ENCODE results near the gene MACROH2A1.

The MACROH2A1 gene

GRCh38 chr5:135435467-135436330 is 36.7 kb upstream of the MACROH2A1 start:
- no peak for DNase-seq (ENCODE audit: low read depth in 2 of 2)

DNA sequence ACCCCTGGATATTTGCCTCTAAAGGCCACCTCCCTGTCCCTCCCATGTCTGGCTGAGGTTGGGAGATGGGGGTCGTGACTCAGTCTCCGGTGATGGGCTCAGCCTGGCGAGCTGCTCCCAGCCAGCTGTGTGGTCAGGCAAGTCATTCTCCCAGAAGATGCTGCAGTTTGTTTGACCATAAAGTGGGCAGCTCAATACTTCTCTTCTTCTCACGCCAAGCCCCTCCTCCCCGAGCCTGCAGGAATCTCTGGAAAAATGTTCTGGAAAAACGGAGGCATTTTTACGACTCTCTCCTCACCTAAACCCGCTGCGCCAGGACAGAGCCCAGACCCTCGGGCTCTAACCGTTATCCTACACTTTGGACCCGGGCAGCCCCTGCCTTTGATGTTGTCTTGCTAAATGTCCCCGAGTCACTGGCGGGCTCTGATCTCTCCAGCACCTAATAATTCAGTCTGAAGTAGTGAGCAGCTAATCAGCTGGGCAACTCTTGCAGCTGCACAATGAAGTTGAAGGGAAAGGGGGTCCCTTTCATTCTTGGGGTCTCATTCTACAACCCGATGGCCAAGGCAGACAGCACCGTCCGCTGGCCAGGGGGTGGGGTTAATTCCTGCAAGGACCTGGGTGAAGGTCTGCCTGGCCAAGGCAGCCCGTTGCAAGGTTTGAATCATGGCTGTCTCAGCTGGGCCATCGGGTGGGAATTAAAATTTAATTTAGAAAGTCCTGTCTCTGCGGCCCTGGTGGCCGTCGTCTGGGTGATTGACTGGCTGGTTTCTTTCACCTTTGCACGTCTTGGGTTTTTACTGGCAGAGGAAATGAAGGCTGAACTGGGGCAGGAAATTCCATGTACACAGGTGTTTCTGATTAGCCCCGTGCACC is 35.8 kb upstream of the MACROH2A1 start:
- DNase-seq (ENCODE audit: low read depth in 2 of 2) = no peak

- DNase-seq (ENCODE audit: low read depth in 2 of 2) = no peak
Measured at GRCh38 chr5:135433681-135434426, 34.8 kb upstream of the MACROH2A1 start.

DNA sequence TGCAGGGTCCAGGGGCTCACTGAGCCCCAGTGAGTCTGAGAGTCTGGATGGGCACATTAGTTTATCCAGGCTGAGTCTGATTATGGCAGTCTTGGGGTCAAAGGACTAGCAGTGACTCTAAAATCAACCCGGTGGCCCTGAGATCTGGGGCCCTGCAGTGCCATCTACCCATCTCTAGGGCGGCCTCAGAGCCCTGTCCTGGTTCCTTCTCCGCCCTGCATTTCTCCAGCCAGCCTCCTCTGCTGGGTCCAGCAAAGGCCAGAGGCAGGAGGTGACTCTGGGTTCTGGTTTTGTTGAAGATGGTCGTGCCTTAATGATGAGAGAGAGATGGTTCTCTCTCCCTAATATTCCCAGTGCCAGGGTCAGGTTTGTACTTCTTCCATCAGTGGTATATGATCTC is 33.1 kb upstream of the MACROH2A1 start:
- DNase-seq (ENCODE audit: low read depth in 2 of 2) = no peak

GRCh38 chr5:135430135-135430437 is 31.1 kb upstream of the MACROH2A1 start:
- DNase-seq (ENCODE audit: low read depth in 2 of 2) = no peak

DNA sequence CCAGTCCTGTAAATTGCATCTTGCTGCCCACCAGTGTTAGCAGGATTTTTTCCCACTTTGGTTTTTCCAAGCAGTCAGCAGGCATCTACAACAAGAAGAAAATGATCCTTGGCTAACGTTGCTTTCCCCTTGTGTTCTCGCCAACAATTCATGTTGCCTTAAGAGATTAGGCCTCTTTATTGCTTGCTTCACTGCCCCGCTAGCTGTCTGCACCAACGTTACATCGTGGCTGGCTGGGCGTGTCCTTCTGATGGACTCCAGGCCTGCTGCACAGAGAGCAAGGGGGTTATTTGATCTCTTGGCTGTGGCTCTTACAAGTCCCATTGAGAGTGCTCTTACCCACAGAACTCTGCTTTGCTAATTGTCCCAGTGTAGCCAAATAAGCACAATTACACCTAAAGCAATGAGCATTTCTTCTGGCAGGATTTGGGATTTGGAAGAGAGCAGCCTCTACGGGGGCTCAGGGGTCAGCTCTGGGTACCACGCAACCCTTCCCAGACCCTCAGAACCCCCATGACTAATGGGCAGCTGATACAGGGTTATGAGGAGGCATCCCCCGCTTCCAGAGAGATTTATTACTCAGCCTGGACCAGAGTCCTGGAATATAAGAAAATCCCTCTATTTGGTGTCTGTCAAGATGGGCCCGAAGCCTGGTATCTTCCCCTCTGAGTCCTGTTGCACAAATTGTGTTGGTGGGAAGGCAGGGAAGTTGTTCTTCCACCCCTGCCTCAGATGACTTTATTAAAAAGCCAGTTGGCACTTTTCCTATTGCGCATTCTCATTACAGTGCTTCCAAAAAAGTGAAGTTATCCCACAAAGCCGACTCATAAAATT is 30.5 kb upstream of the MACROH2A1 start:
- no peak for DNase-seq (ENCODE audit: low read depth in 2 of 2)

GRCh38 chr5:135428586-135428985 is 29.6 kb upstream of the MACROH2A1 start:
- DNase-seq (ENCODE audit: low read depth in 2 of 2) = no peak

DNA sequence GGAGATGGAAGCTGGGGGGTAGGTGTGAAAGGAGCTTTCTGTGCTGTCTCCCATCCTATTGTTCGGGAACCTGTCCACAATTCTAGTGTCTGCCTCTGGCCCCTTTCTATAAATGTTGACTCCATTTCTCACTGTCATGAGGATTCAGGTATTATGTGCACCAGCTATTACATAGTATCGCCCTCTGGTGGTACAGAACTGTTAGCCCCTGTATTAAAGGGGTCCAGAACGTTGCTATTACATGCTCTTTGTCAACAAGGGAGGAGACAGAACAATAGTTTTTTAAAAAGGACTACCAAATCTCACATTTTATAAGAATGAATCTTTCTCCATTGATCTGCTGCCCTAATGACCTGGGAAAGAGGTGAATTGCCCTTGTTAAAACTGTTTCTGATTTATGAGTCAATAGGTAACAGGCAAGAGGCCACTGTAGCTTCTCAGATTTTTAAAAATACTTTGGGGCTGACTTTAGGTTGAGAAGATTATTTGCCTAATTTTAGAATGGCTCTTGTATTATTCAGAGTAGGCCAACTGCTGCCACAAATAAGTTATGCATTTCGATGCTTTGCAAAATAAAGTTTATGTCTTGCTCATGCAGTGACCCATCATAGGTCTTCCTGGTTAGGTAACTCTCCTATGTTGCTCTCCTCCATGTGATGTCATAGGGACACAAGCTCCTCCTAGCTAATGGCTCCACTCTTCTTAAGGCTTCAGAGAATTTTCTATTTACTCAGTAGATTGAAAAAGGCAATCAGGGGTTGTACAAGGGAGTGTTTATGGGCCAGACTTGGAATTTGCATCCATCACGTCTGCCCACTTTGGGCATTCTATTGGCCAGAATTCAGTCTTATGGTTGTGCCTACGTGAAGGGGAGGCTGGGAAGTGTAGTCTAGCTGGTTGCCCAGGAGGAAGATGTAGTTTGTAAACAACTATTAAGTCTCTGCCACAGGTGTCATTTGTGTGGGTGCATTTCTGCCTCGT is 27.4 kb upstream of the MACROH2A1 start:
- DNase-seq (ENCODE audit: low read depth in 2 of 2) = no peak

GRCh38 chr5:135425641-135426040 is 26.6 kb upstream of the MACROH2A1 start:
- DNase-seq (ENCODE audit: low read depth in 2 of 2) = no peak

DNA sequence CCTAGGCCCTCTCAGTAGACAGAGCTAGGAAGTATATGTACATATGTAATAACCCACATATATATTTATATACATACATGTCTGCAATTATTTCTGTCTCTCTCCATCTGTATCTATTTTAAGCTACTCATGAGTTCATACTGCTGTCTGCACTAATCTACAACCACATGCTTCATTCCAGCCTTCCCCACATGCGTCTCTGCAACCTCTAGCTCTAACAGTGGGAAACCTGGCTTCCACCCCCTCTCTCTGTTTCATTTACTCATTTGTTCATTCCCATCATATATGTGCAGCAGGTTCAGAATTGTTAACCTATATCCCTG is 24.8 kb upstream of the MACROH2A1 start:
- DNase-seq (ENCODE audit: low read depth in 2 of 2) = no peak

DNA sequence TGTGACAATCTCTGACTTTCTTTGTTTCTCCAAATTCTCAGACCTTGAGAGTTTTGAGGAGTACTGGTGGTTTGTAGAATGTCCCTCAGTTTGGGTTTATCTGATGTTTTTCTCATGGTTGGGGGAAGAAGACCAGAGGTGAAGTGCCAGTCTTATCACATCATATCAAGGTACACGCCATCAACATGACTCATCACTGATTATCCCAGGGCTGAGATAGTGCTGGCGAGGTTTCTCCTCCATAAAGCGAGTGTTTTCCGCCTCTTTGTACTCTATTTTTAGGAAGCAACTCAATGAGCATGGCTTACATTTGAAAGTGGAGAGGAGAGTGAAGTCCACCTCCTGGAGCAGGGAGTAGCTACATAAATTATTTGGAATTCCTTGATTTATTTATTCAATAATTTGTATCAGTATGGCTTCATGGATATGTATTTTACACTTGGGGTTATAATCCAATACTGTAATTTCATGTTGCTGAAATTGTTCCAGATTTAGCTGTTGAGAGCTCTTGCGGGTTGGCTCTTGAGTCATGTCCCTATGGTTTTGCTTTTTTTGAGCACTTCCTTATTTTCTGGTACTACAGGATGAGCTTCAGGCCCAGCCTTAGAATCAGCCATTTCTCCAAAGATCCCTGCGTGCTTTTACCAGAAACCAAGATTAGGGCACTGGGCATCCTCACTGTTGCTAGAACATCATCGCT is 24.3 kb upstream of the MACROH2A1 start:
- no peak for DNase-seq (ENCODE audit: low read depth in 2 of 2)

- DNase-seq (ENCODE audit: low read depth in 2 of 2) = no peak
Measured at GRCh38 chr5:135422419-135422818, 23.4 kb upstream of the MACROH2A1 start.

DNA sequence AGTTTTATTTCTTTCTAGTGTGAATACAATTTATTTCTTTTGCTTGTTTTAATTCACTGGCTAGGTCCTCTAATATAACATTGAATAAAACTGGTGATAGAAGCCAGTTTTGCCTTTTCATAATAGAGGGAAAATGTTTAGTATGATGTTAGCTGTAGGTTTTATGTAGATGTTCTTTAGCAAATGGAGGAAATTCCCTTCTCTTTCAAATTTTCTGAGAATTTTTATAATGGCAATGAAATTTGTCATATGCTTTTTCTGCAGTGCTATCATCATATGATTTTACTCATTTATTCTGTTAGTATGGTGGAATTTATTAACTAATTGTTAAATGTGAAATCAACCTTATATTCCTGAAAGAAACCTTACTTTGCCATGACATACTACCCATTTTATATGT is 18.1 kb upstream of the MACROH2A1 start:
- no peak for DNase-seq (ENCODE audit: low read depth in 2 of 2)

DNA sequence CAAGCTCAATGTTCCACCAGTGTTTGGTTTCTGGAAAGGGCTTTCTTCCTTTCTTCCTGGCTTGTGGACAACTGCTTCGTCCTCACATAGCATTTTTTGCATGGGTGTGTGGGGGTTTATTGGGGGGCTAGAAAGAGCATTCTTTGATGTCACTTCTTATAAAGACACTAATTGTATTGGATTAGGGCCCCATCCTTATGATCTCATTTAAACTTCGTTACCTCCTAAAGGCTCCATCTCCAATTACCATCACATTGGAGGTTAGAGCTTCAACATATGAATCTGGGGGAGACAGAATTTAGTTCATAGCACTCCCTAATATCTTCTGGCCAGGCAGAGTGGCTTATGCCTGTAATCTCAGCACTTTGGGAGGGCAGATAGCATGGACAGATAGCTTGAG is 6.1 kb upstream of the MACROH2A1 start:
- no peak for DNase-seq (ENCODE audit: low read depth in 2 of 2)

DNA sequence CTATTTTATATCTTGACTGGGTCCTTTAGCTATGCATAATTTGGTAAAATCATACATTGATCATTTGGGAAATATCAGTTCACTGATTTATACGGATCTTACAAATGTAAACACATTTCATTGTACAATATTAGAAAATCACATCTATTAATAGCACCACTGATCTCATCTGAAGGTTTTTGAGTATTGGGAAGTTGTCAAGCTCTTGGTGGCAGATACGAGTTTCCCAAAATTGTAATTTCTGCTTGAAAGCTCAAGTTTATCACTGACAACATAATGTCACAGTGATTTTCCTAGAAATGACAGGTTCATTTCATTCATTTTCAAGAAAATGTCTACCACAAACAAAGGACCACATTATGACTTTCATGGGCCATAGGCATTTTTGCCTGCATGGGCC is 3.0 kb upstream of the MACROH2A1 start:
- no peak for DNase-seq (ENCODE audit: low read depth in 2 of 2)

DNA sequence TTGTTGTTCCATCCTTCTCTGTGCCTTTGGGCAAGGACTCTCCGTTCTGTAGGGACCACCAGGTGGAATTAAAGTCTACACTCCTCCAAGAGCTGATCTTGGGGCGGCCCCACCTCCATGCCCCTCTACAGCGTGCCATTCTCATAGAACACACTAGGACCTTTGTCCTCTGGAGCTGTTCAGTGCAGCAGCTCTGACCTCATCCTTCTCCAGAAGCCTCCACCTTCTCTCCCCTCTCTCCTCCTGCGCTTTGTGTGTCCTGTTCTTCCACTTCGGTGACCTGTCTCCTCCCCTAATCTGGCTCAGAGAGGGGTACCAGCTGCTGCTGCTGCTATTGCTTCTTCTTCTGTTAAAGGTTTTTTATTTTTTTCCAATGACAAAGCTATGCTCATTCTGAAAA is 1.8 kb upstream of the MACROH2A1 start:
- DNase-seq (ENCODE audit: low read depth in 2 of 2) = no peak

DNA sequence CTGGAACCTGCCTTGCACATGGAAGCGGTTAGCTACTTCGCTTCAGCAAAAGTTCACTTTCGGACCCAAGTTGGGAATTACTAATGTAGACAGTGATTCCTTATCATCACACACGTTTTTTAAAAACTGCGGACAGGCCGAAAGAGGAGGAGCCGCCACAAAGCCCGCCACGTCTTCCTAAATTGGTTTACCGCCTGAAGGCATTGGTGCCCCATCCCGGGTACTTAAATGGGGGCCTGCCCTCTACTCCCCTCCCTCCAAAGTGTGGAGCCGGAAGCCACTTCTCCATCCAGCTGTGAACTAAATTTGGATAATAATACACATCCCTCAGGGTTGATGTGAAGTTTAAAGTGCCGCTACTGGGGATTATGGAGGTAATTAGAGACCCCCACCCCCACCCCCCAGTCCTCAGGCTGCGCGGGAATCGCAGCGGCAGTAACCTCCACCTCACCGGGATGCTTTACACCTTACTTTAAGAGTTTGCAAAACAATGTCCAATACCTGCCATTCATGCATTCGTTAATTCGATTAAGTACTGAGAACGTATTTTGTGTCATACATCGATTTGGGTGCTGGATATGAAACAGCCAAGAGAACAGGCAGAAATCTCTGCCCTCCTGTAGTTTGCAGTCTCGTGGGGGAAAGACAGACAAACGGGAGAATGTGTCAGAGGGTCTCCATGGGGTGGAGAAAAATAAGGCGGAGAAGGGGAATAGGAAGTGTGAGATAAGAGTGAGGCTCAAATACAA is 937 bp upstream of the MACROH2A1 start:
- DNase-seq (ENCODE audit: low read depth in 2 of 2) = no peak

GRCh38 chr5:135398160-135398854 is 724 bp downstream of the MACROH2A1 start:
- peak; percentile 18 to 43 for DNase-seq (ENCODE audit: low read depth in 2 of 2)

All from stimulated activated CD4-positive, alpha-beta T cell treated with anti-CD3 and anti-CD28 coated beads, Interleukin-12 subunit alpha, Interleukin-12 subunit beta, amount 100 ng/mL, for 24 hours (primary cell).